SU-DHL-6 (cell line): ENCODE results near the gene SLC45A1.

Source experiments
- CTCF ChIP-seq: fragments of 200-600 bp; sonication (generic); IDR thresholded peaks from one replicate; pipeline ENCODE4 v1.5.1; 2017; ENCODE audit warnings: antibody characterized with exemption, mild to moderate bottlenecking, low read length, moderate library complexity; ENCODE audit not compliant: insufficient read depth, poor library complexity, severe bottlenecking
- EZH2phosphoT487 ChIP-seq: fragments of 200-600 bp; sonication (generic), shearing (Covaris generic); conservative IDR thresholded peaks from 2 replicates; pipeline ENCODE4 v1.6.1; 2018; ENCODE audit warnings: mild to moderate bottlenecking, antibody characterized with exemption, low read length, moderate library complexity, mixed read lengths

GRCh38 chr1:8370905-8371315 is 53.0 kb downstream of the SLC45A1 start:
- TF ChIP-seq CTCF, result no peak
- no peak for TF ChIP-seq EZH2phosphoT487
